Uterus (tissue), 2 donors: ENCODE measurements around the gene PLEKHG1.

Experiments used
- CTCF ChIP-seq, 4 experiments: fragments of 200-600 bp in 2 of 4; fragments of 450-650 bp in 2 of 4; sonication (generic) in 2 of 4; IDR thresholded peaks; one replicate each; pipeline ENCODE4 v1.5.1; 2016 to 2019; ENCODE audit warnings: antibody characterized with exemption in 4 of 4, mild to moderate bottlenecking in 2 of 4, moderate library complexity in 1 of 4
- POLR2A ChIP-seq, 2 donors: fragments of 450-650 bp; IDR thresholded peaks; one replicate each; pipeline ENCODE4 v1.6.1; 2016; ENCODE audit warnings: antibody characterized with exemption in 2 of 2, mild to moderate bottlenecking in 1 of 2, moderate library complexity in 1 of 2

GRCh38 chr6:150627154-150627553 lies 27.5 kb downstream of the PLEKHG1 start:
- TF ChIP-seq POLR2A (IDR thresholded peaks at IDR 0.05) (no peak), CTCF (IDR thresholded peaks at IDR 0.05) (no peak)
